Uterine smooth muscle cell (primary cell): ENCODE data around the gene CLIC1. TPM values are rescaled to one million over a fixed set of nuclear protein-coding genes. Genes with fewer than 3 reads are reported as not detected.

Source experiments
- total RNA-seq: library from RNA; depleted of rRNA; stranded (reverse); fragments of >200 nt; gene quantifications from 2 replicates; pipeline ENCODE4 v1.2.3, GENCODE V29; 2014

Gene CLIC1
- total RNA-seq: 791 and 1,362 TPM in 2 replicates

GRCh38 chr6:31736021-31736767 is at the start of gene CLIC1:
Gene CLIC1, minus strand, starts transcription at chr6:31736530. Its CDS starts 230 bp downstream, at chr6:31736300.

GRCh38 chr6:31776989-31777666 is 40.8 kb upstream of the CLIC1 start, which contains the start of gene VWA7:
Gene VWA7, minus strand, starts transcription at chr6:31777328. Its CDS starts 549 bp downstream, at chr6:31776779.

GRCh38 chr6:31762356-31762755 is 26.0 kb upstream of the CLIC1 start, which contains the start of gene SAPCD1:
Gene SAPCD1, plus strand, starts transcription at chr6:31762656. Its CDS starts 399 bp downstream, at chr6:31763055.

GRCh38 chr6:31739639-31740396 is 3.5 kb upstream of the CLIC1 start, which contains the start of gene MSH5:
Gene MSH5, plus strand, starts transcription at chr6:31740005. Its CDS starts 462 bp downstream, at chr6:31740467.

GRCh38 chr6:31728767-31729514 is 7.4 kb downstream of the CLIC1 start, which contains the start of gene DDAH2:
Gene DDAH2, minus strand, starts transcription at chr6:31729299. Its CDS starts 138 bp downstream, at chr6:31729161.

GRCh38 chr6:31723245-31723979 is 12.9 kb downstream of the CLIC1 start, which contains the start of gene MPIG6B:
Gene MPIG6B, plus strand, starts transcription at chr6:31723373. Its CDS starts 11 bp downstream, at chr6:31723384.

GRCh38 chr6:31721351-31722020 is 14.8 kb downstream of the CLIC1 start, which contains the start of gene LY6G6C:
Gene LY6G6C, minus strand, starts transcription at chr6:31721746. Its CDS starts 67 bp downstream, at chr6:31721679.

GRCh38 chr6:31715022-31715958 is 21.0 kb downstream of the CLIC1 start, which contains the start of gene LY6G6D:
Gene LY6G6D, plus strand, starts transcription at chr6:31715348. Its CDS starts 8 bp downstream, at chr6:31715356.

GRCh38 chr6:31706599-31706998 is 29.7 kb downstream of the CLIC1 start, which contains the start of gene LY6G6F:
Gene LY6G6F, plus strand, starts transcription at chr6:31706866. Its CDS starts 41 bp downstream, at chr6:31706907.

GRCh38 chr6:31702819-31703716 is 33.3 kb downstream of the CLIC1 start, which contains the start of gene ABHD16A:
Gene ABHD16A, minus strand, starts transcription at chr6:31703324. Its CDS starts 43 bp downstream, at chr6:31703281.

Other genes starting within 250 kb of the CLIC1 start
- 11.6 and 21.9 TPM in 2 replicates for gene MICB, start 238.4 kb downstream of the CLIC1 start, total RNA-seq
- gene MCCD1, start 207.6 kb downstream of the CLIC1 start, total RNA-seq: not detected in 2 replicates
- 355 and 485 TPM in 2 replicates for gene DDX39B, start 194.5 kb downstream of the CLIC1 start, total RNA-seq
- 2.0 and 3.0 TPM in 2 replicates for gene ATP6V1G2, start 189.9 kb downstream of the CLIC1 start, total RNA-seq
- gene NFKBIL1, start 188.9 kb downstream of the CLIC1 start, total RNA-seq: 26.0 and 36.1 TPM in 2 replicates
- gene LTA, start 164.2 kb downstream of the CLIC1 start, total RNA-seq: not detected in 2 replicates
- gene TNF, start 161.0 kb downstream of the CLIC1 start, total RNA-seq: not detected in 2 replicates
- gene LTB, start 154.1 kb downstream of the CLIC1 start, total RNA-seq: 0.25 TPM in 1 of 2 replicates, not detected in the other
- not detected in 2 replicates for gene LST1, start 150.3 kb downstream of the CLIC1 start, total RNA-seq
- not detected in 2 replicates for gene NCR3, start 143.5 kb downstream of the CLIC1 start, total RNA-seq
- not detected in 2 replicates for gene AIF1, start 121.3 kb downstream of the CLIC1 start, total RNA-seq
- gene PRRC2A, start 115.8 kb downstream of the CLIC1 start, total RNA-seq: 42.2 and 46.1 TPM in 2 replicates
- gene BAG6, start 83.9 kb downstream of the CLIC1 start, total RNA-seq: 122 and 128 TPM in 2 replicates
- 0.89 and 1.2 TPM in 2 replicates for gene APOM, start 80.6 kb downstream of the CLIC1 start, total RNA-seq
- 22.6 and 28.4 TPM in 2 replicates for gene C6orf47, start 75.8 kb downstream of the CLIC1 start, total RNA-seq
- 13.0 and 18.5 TPM in 2 replicates for gene GPANK1, start 71.5 kb downstream of the CLIC1 start, total RNA-seq
- 82.2 and 114 TPM in 2 replicates for gene CSNK2B, start 70.5 kb downstream of the CLIC1 start, total RNA-seq
- gene LY6G5B, start 66.6 kb downstream of the CLIC1 start, total RNA-seq: 3.0 and 3.4 TPM in 2 replicates
- 0.33 and 0.37 TPM in 2 replicates for gene LY6G5C, start 55.5 kb downstream of the CLIC1 start, total RNA-seq
- gene ABHD16A, start 33.2 kb downstream of the CLIC1 start, total RNA-seq: 42.8 and 50.0 TPM in 2 replicates
- gene LY6G6F, start 29.7 kb downstream of the CLIC1 start, total RNA-seq: not detected in 2 replicates
- gene LY6G6D, start 21.2 kb downstream of the CLIC1 start, total RNA-seq: not detected in 2 replicates
- gene LY6G6C, start 14.8 kb downstream of the CLIC1 start, total RNA-seq: not detected in 2 replicates
- not detected in 2 replicates for gene MPIG6B, start 13.2 kb downstream of the CLIC1 start, total RNA-seq
- 39.3 and 81.0 TPM in 2 replicates for gene DDAH2, start 7.2 kb downstream of the CLIC1 start, total RNA-seq
- gene MSH5, start 3.5 kb upstream of the CLIC1 start, total RNA-seq: 13.0 and 21.6 TPM in 2 replicates
- gene SAPCD1, start 26.1 kb upstream of the CLIC1 start, total RNA-seq: 1.00 and 1.2 TPM in 2 replicates
- gene VWA7, start 40.8 kb upstream of the CLIC1 start, total RNA-seq: 0.11 and 0.25 TPM in 2 replicates
- 68.7 and 88.5 TPM in 2 replicates for gene VARS1, start 59.2 kb upstream of the CLIC1 start, total RNA-seq
- 34.9 and 48.9 TPM in 2 replicates for gene LSM2, start 70.4 kb upstream of the CLIC1 start, total RNA-seq
- gene HSPA1L, start 78.8 kb upstream of the CLIC1 start, total RNA-seq: 0.89 and 1.7 TPM in 2 replicates
- 60.4 and 107 TPM in 2 replicates for gene HSPA1A, start 79.0 kb upstream of the CLIC1 start, total RNA-seq
- 94.5 and 181 TPM in 2 replicates for gene HSPA1B, start 91.2 kb upstream of the CLIC1 start, total RNA-seq
- gene NEU1, start 126.3 kb upstream of the CLIC1 start, total RNA-seq: 72.7 and 128 TPM in 2 replicates
- gene SLC44A4, start 142.5 kb upstream of the CLIC1 start, total RNA-seq: 0.25 TPM in 1 of 2 replicates, not detected in the other
- gene EHMT2, start 161.2 kb upstream of the CLIC1 start, total RNA-seq: 74.0 and 94.5 TPM in 2 replicates
- 4.9 and 8.1 TPM in 2 replicates for gene ZBTB12, start 165.6 kb upstream of the CLIC1 start, total RNA-seq
- 0.77 and 2.0 TPM in 2 replicates for gene C2, start 191.2 kb upstream of the CLIC1 start, total RNA-seq
- 2.3 and 5.6 TPM in 2 replicates for gene CFB, start 209.6 kb upstream of the CLIC1 start, total RNA-seq
- 121 and 171 TPM in 2 replicates for gene NELFE, start 222.4 kb upstream of the CLIC1 start, total RNA-seq
- gene SKIC2, start 222.6 kb upstream of the CLIC1 start, total RNA-seq: 50.1 and 53.1 TPM in 2 replicates
- gene DXO, start 235.6 kb upstream of the CLIC1 start, total RNA-seq: 14.1 and 17.1 TPM in 2 replicates
- gene C4A, start 245.5 kb upstream of the CLIC1 start, total RNA-seq: 2.3 and 13.4 TPM in 2 replicates